Measurements from ENCODE around the gene CCBE1. TPM values are rescaled to one million over a fixed set of nuclear protein-coding genes. Genes with fewer than 3 reads are reported as not detected.
A peak's percentile ranks its signal among the peaks of the same experiment; 100 is the strongest.

Gene CCBE1
- total and polyA plus RNA-seq, 10 donors = 0.06 to 0.93 (median 0.23) TPM

DNA sequence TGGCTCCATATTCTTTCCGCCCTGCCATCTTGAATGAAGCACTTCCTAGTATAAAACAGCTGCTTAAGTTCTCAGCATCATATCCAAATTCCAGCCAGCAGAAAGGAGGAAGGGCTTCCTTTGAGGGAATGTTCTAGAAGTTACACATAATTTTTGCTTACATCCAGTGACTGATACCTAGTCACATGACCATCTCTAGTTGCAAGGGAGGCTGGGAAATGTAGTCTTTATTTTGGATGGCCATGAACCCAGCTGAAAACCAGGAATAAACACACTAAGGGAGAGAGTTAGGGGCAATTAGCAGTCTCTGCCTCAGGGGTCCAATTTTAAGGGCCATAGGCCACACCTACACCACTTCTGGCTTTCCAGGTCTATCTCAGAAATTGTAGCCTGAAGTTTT, 280.4 kb downstream of the CCBE1 start:
- no peak for DNase-seq
- H3K4me1 ChIP-seq = no peaks in the 10 kb centered on the region
- H3K9me3 ChIP-seq = no peaks in the 10 kb centered on the region
- WGBS, 5 donors = 87 to 100% (median 95%) methylated on average over 1 of the region's 1 CpG
- no peaks in the 10 kb centered on the region for H3K36me3 ChIP-seq
- H3K27me3 ChIP-seq (replicated peaks in 1 of 7) = peaks cover 0 to 47% (median 0%) of the 10 kb centered on the region in 7 donors
- intact Hi-C loops (cut with DNase I; ENCODE audit: low total_unique reads) = no loop called here
- no peak overlapping the region for H3K27ac ChIP-seq
- no peak for TF ChIP-seq POLR2AphosphoS5 (IDR thresholded peaks at IDR 0.05)
- no peak for TF ChIP-seq POLR2A (IDR thresholded peaks at IDR 0.05)
- no peak overlapping the region for H3K4me3 ChIP-seq

DNA sequence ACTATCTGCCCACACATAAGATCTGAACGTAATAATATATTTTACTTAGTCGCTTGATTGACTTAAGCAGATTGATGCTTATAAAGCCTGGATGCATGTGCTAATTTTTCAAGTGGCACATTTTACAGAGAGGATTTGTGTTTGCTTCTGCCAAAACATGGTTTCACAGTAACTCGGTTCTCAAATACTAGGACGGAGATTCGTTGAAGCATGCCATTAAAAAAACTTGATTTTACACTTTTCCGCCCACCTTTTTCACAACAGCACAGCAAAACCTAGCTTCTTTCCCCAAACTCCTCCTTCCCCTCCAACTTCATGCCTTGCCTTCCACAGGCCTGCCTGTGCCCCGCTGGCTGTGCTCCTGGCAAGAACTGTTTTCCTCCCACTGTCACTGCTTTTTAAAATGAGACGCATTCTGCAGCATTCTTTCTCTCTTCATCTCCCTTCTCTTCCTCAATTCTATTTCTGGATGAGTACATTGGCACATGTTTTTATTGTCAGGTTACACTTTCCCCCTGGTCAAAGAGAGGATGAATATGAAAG, 283.0 kb downstream of the CCBE1 start:
- WGBS, 5 donors = 68 to 78% (median 75%) methylated on average over 8 of the region's 8 CpGs
- Histone ChIP-seq H3K4me1 (no peaks in the 10 kb centered on the region), H3K9me3 (no peaks in the 10 kb centered on the region), H3K27ac (no peak overlapping the region), H3K4me3 (no peak overlapping the region), H3K27me3 (replicated peaks in 1 of 7) (peaks cover 0 to 40% (median 0%) of the 10 kb centered on the region in 7 donors), H3K36me3 (no peaks in the 10 kb centered on the region)
- TF ChIP-seq POLR2AphosphoS5 (IDR thresholded peaks at IDR 0.05) = no peak
- TF ChIP-seq, protein P1, sequence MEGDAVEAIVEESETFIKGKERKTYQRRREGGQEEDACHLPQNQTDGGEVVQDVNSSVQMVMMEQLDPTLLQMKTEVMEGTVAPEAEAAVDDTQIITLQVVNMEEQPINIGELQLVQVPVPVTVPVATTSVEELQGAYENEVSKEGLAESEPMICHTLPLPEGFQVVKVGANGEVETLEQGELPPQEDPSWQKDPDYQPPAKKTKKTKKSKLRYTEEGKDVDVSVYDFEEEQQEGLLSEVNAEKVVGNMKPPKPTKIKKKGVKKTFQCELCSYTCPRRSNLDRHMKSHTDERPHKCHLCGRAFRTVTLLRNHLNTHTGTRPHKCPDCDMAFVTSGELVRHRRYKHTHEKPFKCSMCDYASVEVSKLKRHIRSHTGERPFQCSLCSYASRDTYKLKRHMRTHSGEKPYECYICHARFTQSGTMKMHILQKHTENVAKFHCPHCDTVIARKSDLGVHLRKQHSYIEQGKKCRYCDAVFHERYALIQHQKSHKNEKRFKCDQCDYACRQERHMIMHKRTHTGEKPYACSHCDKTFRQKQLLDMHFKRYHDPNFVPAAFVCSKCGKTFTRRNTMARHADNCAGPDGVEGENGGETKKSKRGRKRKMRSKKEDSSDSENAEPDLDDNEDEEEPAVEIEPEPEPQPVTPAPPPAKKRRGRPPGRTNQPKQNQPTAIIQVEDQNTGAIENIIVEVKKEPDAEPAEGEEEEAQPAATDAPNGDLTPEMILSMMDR (IDR thresholded peaks at IDR 0.05 in 8 of 11, conservative IDR thresholded peaks at IDR 0.05 in 3 of 11) = no peak
- TF ChIP-seq POLR2A (IDR thresholded peaks at IDR 0.05) = no peak
- DNase-seq = no peak
- intact Hi-C loops (cut with DNase I; ENCODE audit: low total_unique reads) = no loop called here

DNA sequence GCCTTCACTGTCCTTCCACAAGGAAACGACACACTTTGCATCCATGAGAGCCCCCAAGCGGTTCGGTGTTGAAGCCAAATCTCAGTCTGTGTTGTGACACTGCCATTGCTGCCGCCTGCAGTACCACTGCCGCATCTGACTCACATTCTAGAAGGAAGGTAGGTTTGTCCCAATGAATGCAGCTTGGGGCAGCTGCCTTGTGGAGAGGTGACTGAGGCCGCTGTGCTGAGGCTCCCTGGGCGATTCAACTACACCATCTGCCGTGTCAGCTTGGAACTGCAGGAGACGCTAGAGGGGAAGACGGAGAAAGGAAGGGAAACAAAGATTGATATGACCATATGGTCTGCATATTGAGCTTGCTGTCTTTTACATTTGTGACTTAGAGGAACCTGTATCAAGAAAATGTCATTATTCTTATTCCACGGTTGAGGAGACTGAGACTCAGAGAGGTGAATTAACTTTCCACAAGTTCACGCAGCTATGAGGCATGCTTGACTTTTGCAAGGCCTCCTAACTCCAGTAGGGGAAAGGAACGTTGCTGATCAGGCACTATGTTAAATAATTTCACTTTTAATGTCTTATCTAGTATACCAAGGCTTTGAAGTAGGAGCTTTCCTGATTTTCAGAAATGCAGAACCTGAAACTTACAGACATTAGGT, 294.7 kb downstream of the CCBE1 start:
- Histone ChIP-seq H3K4me1 (peaks cover 0 to 4% (median 0%) of the 10 kb centered on the region in 6 donors), H3K27ac (no peak overlapping the region), H3K36me3 (no peaks in the 10 kb centered on the region), H3K4me3 (no peak overlapping the region), H3K9me3 (peaks cover 0 to 3% (median 0%) of the 10 kb centered on the region in 8 donors), H3K27me3 (replicated peaks in 1 of 7) (peaks cover 0 to 8% (median 0%) of the 10 kb centered on the region in 7 donors)
- 15 to 20% (median 17%) methylated on average over 13 of the region's 13 CpGs for WGBS, 5 donors
- TF ChIP-seq, protein P1 (IDR thresholded peaks at IDR 0.05 in 8 of 11, conservative IDR thresholded peaks at IDR 0.05 in 3 of 11) = peak; percentile 67 to 88 (median 83)
- no peak for TF ChIP-seq POLR2A (IDR thresholded peaks at IDR 0.05)
- intact Hi-C loops (cut with DNase I; ENCODE audit: low total_unique reads) = loop anchor here (5.0 kb wide), 2 partner anchors 95 to 155 kb away; no protein-coding TSS in a partner anchor
- DNase-seq = peak; percentile 83

DNA sequence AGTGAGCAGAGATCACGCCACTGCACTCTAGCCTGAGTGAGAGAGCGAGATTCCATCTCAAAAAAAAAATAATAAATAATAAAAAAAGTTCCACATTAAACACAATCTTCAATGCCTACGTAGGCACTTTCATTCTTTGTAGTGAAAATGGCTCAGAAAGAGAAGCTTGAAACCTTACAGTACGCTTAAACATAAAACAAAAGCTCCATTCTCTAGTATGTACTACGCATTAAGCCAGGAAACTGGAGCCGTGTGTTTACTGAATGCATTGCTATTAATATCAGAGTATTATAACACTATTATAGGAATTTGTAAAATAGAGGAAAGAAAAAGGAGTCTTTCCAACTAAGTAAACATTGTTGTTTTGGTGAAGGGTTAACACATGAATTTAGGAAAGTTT, 296.8 kb downstream of the CCBE1 start:
- intact Hi-C loops (cut with DNase I; ENCODE audit: low total_unique reads) = loop anchor here (5.0 kb wide), 2 partner anchors 93 to 153 kb away; no protein-coding TSS in a partner anchor
- 87 to 91% (median 88%) methylated on average over 6 of the region's 6 CpGs for WGBS, 5 donors

More for the DNA sequence above, 296.8 kb downstream of the CCBE1 start:
- peaks cover 0 to 3% (median 0%) of the 10 kb centered on the region in 8 donors for H3K9me3 ChIP-seq
- TF ChIP-seq POLR2AphosphoS5 (IDR thresholded peaks at IDR 0.05) (no peak), POLR2A (IDR thresholded peaks at IDR 0.05) (no peak)
- TF ChIP-seq, protein P1 (IDR thresholded peaks at IDR 0.05 in 8 of 11, conservative IDR thresholded peaks at IDR 0.05 in 3 of 11) = no peak
- no peak overlapping the region for H3K27ac ChIP-seq
- no peak overlapping the region for H3K4me3 ChIP-seq
- H3K27me3 ChIP-seq (replicated peaks in 1 of 7) = peaks cover 0 to 17% (median 0%) of the 10 kb centered on the region in 7 donors
- DNase-seq = no peak
- H3K36me3 ChIP-seq = no peaks in the 10 kb centered on the region
- peaks cover 0 to 4% (median 0%) of the 10 kb centered on the region in 6 donors for H3K4me1 ChIP-seq
